Measurements from ENCODE around the gene VPS26B.
"Not testable (repeated sequence)": the region's sequence is repeated elsewhere in the genome, so short reads cannot be mapped to it uniquely, and the experiment has no call there.

Gene VPS26B

DNA sequence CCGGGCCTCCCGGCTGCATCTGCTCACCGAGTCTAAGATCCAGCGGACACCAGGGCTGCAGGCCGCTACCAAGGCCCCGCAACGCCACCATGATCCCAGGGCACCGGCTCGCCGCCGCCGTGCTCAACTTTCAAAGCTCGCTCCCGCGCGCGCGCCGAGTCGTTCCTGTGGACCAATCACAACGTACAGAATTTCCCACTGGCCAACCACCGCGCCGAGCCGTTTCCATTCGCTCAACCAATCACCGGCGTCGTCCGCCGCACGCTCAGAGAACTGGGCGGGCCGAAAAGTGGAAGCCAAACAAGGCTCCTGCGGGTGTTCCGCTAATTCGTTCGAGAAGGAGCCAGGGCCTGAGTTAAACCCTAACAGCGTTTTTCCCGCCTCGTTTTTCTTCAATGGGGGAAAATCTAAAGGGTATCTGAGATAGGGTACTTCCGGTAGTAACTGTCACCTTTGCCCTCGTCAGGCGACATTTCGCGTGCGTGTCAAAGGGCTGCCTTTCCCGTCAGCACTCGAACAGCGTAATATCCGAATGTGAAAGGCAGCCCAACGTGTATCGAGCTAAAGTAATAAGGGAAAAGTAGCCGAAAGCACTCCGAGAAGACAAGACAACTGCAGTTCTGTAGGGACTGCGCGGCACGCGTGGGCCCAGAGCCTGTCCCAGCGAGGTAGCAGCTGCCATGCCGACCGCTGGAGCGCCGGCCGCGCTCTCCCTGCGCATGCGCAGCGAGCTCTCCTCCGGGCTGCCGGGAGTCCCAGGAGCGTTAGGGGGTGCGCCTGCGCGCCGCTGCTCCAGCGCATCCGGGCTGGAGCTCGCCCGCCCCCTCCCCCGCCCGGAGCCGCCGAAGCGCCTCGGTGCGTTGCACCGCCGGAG lies at the start of gene VPS26B, which contains the start of gene NCAPD3:
Gene VPS26B, plus strand, starts transcription at position 836 of the 874 bp plus-strand sequence. CDS start 452 bp downstream, outside the sequence.
Gene NCAPD3, minus strand, starts transcription at position 132 of the 874 bp plus-strand sequence. Its CDS starts 41 bp downstream, at position 91.
- in situ Hi-C loops (cut with HindIII; ENCODE audit: low sequenced_read_pairs): no loop called here

DNA sequence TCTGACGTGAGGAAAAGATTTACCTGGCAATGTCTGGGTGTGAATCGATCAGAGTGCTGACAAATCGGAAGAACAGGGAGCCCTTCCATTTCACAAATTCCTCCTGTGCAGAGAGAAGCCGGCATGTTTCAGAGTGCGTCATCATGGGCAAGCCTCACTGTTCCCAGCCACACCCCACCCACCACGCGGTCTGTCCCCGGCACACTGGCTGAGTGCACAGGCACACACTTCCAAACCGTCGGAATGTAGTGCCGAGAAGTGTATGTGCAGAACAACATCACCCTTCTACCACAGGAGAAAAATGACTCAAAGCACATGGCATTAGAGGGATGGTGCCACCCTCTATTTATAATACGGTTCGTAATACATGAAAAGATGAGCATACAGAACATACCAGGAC lies 48.2 kb upstream of the VPS26B start:
- in situ Hi-C loops (cut with HindIII; ENCODE audit: low sequenced_read_pairs): no loop called here

DNA sequence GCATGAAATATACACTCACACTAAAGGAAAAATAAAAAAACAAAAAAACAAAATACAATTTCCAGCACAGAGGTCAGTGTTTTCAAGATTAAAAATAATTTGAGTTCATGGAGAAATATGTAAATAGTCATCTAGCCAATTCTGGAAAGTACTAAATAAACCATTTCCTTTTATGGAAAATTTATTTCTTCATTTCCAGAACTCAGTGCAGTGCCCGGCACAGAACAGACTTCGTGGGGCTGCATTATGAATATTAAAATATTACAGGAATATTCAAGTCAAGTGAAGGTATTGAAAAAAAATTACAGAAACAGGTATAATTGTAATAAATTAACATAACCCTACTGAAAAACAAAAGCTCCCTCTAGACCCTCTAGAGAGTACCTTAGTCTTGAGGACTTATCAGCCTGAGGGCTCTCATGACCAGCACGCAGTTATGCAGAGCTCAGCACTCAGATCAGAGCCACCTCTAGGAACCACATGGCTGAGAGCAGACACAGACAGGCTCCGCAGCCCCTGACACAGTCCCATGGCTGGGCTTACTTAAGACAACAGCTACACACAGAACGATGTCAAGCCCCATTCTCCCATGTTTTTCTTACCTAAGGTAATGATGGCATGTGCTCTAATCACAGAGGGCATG lies 46.3 kb upstream of the VPS26B start:
- in situ Hi-C loops (cut with HindIII; ENCODE audit: low sequenced_read_pairs): no loop called here

DNA sequence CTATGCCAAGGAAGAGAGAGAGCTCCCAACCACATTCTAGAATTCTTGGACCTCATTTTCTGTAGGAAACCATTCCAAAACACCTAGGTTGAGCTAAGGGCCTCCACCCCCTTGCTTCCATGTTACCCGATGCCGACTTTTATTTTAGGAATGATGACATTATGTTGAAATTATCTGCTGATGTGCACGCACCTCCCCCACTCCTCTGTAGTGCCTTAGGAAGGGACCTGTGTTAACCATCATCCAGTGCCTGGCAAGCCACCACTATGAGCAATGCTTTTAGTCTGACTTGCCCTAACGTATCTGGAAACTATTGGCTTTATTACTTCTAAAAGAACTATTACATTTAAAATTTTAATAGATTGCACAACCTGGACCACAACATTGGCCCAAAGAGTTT lies 42.8 kb upstream of the VPS26B start:
- in situ Hi-C loops (cut with HindIII; ENCODE audit: low sequenced_read_pairs): no loop called here

DNA sequence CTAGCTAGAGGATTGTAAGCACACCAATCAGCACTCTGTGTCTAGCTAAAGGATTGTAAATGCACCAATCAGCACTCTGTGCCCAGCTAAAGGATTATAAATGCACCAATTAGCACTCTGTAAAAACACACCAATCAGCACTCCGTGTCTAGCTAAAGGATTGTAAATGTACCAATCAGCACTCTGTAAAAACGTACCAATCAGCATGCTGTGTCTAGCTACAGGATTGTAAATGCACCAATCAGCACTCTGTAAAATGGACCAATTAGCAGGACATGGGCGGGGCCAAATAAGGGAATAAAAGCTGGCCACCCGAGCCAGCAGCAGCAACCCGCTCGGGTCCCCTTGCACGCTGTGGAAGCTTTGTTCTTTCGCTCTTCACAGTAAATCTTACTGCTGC lies 36.4 kb upstream of the VPS26B start:
- in situ Hi-C loops (cut with HindIII; ENCODE audit: low sequenced_read_pairs): not testable (repeated sequence)

DNA sequence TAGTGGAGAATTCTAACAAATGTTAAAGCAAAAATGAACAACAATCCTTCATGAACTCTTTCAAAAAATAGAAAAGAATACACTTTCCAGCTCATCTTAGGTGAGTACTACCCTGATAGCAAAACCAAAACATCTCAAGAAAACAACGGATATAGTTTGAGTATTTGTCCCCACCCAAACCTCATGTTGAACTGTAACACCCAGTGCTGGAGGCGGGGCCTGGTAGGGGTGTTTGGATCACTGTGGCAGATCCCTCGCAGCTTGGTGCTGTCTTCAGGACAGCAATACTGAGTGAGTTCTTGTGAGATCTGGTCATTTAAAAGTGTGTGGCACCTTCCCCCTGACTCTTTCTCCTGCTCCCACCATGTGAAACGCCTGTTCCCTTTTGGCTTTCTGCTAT lies 27.7 kb upstream of the VPS26B start:
- in situ Hi-C loops (cut with HindIII; ENCODE audit: low sequenced_read_pairs): no loop called here

DNA sequence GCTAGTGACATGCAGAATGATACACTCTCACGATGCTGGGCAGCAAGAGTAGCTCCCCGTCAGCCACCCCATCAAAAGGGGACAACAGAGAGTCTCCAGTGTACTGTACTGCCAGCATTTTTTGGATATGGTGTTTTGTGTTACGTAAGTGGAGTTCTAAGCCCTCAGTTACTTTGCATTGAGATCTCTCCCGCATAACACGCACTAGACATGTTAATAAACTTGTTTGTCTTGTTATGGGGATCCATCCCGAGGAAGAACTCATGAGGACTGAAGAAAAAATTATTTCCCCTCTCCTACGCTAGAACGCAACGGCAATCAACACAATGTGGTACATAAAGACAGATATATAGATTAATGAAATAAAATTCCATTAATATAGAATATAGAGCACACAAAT lies 24.9 kb upstream of the VPS26B start:
- in situ Hi-C loops (cut with HindIII; ENCODE audit: low sequenced_read_pairs): no loop called here

DNA sequence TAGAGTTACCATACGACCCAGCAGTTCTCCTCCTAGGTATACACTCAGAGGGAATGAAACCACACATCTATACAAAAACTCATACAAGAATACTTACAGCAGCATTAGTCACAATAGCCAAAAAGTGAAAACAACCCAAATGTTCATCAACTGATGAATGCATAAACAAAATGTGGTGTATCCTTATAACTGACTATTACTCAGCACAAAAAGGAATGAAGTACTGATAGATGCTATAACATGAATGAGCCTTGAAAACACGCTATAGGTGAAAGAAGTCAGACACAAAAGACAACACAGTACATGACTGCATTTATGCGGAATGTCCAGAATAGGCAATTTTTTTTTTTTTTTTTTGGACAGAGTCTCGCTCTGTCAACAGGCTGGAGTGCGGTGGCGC lies 23.8 kb upstream of the VPS26B start:
- in situ Hi-C loops (cut with HindIII; ENCODE audit: low sequenced_read_pairs): no loop called here

DNA sequence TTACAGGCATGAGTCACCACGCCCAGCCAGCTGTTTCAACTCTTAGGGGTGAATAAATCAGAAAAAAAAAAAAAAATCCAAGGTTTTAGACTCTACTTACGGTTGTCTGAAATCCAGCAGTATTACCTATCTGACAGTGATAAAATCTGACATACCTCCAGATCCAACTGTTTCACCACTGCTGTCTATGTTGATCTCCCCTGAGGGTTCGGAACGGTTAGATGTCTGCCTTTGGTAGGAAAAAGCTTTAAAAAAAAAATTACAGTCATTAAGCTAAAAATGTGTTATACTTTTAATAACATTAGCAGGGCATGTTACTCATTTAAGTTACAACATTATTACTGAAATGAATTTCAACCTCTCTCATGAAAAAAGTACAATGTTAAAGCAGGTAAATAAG lies 21.8 kb upstream of the VPS26B start:
- in situ Hi-C loops (cut with HindIII; ENCODE audit: low sequenced_read_pairs): no loop called here

DNA sequence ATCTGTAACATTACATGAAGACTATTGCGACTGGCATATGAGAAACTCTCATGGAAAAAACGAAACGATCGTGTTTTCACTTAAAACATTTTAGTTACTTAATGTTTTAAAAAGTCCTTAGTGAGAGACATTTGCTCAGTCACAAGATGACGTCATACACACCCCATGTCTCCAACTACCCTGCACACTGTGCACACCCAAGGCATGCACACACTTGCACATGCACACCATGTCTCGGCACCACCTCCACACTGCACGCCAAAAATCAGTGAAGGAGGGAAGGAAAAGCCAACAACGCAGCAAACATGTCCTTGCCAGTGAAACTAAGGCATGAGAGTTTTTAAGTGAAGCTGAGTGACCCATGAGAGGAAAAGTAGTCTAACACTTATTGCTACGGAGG lies 18.7 kb upstream of the VPS26B start:
- in situ Hi-C loops (cut with HindIII; ENCODE audit: low sequenced_read_pairs): no loop called here

DNA sequence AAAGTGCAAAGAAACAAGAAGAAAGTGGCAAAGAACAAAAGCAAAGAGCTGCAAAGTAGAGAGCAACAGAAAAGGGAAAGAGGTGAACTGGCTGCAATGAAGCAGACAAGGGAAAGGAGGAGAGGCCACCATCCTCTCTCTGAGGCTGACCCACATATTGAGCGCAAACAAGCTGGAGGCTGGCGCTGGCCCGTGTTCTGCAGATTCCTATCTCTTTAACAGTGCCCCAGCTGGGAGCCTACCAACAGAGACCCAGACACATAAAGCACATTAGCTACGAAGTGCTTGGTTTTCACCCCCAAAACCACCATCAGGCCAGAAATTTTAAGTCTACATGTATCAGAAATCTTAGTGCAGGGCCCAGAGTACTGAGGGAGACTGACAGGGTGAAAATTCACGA lies 18.3 kb upstream of the VPS26B start:
- in situ Hi-C loops (cut with HindIII; ENCODE audit: low sequenced_read_pairs): no loop called here

DNA sequence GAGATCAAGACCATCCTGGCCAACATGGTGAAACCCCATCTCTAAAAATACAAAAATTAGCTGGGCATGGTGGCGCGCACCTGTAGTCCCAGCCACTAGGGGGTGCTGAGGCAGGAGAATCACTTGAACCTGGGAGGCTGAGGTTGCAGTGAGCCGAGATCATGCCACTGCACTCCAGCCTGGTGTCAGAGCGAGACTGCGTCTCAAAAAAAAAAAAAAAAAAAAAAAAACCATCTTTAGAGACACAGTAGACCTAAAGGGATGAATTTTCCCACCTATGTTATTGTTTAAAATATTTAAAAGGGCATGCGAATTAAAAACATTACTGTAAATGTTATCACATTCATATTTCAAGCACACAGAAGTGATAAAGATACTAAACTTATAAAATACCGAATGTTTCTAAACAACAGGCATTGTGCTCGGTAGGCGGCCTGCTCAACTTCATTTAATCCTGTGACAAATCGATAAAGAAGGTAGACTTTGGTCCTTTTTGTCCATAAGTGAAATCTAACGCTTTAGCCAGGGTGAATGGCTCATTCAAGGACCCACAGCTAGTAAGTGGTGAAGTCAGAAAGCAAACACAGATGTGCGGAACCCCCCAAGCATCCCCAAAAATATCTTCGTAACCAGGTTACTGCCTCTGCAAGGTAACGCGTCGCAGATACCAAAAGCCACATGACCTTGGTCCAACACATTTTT lies 16.8 kb upstream of the VPS26B start:
- in situ Hi-C loops (cut with HindIII; ENCODE audit: low sequenced_read_pairs): no loop called here

DNA sequence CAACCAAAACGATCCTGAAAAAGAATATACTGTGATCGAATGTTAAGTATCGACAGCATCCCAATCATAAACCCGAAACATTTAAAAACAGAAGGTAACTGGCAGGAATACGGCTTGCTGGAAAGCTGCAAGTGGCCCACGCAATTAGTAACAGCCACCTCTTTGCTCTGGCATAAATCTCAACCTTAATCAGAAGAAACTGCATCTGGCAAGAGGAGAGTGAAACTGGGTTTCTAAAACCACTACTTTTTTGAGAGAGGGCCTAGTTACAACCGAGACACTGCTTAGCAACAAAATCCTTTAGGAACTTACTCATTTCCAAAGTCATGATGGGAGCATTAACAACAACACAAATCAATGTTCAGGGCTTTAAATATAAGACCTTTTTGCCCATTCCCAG lies 8.6 kb upstream of the VPS26B start:
- in situ Hi-C loops (cut with HindIII; ENCODE audit: low sequenced_read_pairs): no loop called here

DNA sequence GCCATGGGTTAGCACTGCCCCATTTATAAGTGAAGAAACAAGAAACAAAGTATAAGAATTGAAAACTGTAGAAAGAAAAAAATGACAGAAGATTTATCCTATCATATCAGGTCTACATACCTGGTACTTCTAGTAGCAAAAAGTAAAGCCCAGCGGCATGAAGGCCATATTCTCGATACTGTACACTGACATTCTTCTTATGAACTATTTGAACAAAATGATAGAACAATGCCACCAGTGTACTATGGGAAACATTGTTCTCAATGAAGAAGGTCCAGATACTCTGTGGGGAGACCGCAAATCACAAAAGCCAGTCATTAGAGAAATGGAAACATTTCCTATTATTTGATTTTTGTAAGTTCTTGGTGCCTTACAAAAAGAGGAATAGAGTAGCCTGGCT lies 7.7 kb upstream of the VPS26B start:
- in situ Hi-C loops (cut with HindIII; ENCODE audit: low sequenced_read_pairs): no loop called here

DNA sequence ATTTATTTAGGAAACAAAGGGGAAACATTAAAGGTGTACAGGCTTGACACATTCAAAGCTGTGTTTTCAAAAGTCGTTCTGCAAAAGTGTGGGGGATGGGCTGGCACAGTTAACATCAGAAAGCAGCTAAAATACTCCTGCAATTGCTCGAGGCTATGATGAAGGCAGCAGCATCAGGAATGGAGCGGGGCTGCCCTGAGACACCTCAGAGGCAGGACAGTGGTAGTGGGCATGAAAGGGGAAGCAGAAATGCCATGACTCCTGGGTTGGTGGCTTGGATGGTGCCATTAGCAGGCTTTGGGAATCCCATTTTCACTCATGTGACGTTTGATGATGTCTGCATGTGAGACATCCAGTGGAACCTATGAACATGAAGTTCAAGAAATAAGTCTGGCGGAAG lies 1.4 kb upstream of the VPS26B start:
- in situ Hi-C loops (cut with HindIII; ENCODE audit: low sequenced_read_pairs): no loop called here

DNA sequence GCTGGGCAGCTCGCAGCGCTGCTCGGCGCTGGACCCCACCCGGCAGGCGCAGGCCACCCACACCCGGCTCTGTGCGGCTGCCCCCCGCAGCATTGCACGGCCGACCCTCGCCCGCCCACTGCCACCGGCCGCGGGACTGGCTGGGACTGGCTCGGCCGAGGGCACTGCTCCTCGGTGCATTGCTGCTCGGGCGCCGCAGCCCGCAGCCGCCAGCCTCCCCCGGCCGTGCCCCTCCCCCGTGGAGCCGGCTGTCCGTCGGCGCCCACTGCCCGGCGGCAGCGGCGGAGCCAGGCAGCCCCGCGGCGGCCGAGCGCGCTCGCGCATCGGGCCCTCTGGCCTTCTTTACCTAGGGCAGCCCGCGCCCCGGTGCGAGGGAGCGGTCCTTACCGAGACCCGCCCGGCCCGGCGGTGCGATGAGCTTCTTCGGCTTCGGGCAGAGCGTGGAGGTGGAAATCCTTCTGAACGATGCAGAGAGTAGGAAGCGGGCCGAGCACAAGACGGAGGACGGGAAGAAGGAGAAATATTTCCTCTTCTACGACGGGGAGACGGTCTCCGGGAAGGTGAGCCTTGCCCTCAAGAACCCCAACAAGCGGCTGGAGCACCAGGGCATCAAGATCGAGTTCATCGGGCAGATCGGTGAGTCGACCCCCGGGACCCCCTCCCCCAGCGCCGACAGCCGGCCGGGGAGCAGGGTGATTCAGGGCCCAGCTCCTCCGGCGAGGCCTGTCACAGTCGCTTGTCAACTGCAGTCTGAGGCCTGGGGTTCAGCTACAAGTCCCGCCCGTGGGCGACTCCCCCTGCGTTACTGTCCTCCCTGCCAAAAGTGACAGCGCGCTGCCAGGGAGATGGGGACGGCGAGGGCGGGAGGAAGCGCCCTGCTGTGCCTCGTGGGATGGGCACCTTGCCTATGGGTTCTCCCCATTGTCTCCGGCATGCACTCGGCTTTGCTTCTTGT lies 516 bp downstream of the VPS26B start:
- in situ Hi-C loops (cut with HindIII; ENCODE audit: low sequenced_read_pairs): no loop called here

DNA sequence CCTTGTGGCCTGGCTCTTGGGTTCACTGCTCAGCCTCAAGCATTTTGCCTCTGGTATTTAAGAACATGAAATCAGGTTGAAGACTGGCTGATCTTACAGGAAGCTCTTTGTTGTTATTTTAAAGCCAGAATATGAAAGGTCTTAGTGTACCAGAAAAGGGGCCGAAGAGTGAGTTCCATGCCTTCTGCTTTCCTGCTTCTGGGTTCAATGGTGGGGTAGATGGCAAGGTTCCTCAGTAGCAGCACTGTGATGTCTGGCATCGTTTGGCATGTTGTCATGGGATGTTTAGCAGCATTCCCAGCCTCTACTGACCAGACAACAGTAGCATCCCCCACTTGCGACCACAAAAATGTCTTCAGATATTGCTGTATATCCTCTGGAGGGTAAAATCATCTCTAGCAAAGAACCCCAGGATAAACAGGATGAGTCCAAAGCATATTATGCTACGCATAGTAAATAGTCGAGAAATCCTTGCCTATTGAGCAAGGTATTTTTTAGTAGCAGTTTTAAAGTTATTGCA lies 2.4 kb downstream of the VPS26B start:
- in situ Hi-C loops (cut with HindIII; ENCODE audit: low sequenced_read_pairs): no loop called here

DNA sequence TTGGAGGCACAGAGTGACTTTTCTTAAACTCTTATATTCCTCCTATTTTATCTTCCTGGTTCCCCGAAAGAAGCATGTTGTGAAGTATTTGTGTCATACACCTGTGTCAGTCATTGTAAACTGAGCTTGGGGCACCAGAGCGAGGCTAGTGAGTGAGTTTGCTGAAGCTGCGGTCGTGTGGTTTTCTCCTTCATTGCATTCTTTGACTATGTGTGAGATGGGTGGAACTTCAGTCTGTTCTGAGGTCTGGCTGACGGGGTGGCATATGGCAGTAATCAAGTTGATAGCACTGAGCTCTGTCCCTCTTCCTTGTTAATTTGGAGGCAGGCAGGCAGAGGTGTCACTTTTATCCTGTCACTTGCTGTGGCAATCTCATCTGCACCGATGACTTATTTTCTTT lies 4.2 kb downstream of the VPS26B start:
- in situ Hi-C loops (cut with HindIII; ENCODE audit: low sequenced_read_pairs): no loop called here

DNA sequence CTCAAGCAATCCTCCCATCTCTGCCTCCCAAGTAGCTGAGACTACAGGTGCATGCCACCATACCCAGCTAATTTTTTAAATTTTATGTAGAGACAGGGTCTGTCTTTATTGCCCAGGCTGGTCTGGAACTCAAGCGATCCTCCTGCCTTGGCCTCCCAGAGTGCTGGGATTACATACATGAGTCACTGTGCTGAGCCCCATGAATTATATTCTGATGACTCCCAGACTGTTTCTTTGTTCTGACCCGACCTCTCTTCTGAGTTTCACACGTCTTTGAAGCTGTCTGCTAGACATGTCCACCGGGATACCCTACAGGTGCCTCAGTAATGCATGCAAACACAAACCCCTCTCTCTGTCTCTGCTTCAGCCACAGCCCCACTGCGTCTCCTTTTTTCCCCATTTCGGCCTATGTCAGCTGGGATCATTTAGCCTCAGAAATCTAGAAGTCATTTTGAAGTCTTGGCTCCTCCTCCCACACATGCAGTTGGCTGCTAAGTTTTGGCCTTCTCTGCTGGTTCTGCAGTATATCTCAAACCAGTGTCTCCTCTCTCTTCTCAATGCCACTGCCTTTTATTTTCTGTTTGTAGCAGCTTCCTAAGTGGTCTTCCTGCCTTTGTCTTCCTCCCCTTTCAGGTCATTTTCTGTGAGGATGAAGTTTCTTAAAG lies 4.8 kb downstream of the VPS26B start:
- in situ Hi-C loops (cut with HindIII; ENCODE audit: low sequenced_read_pairs): no loop called here

DNA sequence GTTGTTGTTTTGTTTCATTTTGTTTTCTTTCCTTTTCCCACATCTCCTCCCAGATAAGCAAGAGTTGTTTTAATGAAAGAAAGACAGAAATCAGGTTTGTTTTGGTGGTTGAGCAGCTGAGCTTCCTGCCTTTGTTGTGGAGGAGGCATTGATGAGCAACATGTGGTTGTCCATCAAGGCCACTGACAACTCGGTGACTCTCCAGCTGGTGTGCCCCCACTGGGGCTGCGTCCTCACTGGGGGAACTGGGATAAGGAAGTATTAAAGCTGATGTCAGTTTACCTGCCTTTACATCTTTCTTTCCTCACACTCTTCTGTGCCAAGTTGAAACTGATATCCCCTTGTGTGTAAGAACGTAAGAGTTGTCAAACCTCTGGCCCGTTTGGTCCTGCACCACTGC lies 5.9 kb downstream of the VPS26B start:
- in situ Hi-C loops (cut with HindIII; ENCODE audit: low sequenced_read_pairs): no loop called here

Measured in DLD1 (cell line).